GM18502 (cell line): ENCODE data around the gene SLC39A1.
A peak's percentile ranks its signal among the peaks of the same experiment; 100 is the strongest.
"Not testable (repeated sequence)": the region's sequence is repeated elsewhere in the genome, so short reads cannot be mapped to it uniquely, and the experiment has no call there.

Source experiments
- ATAC-seq: cut with Tn5 transposase; IDR thresholded peaks from one replicate; pipeline ENCODE4 v1.9.1; 2021; ENCODE audit warnings: mild to moderate bottlenecking; ENCODE audit not compliant: unreplicated experiment, poor library complexity

SLC39A1 gene

GRCh38 chr1:153963030-153963849 lies at the start of gene SLC39A1:
Gene SLC39A1, minus strand, starts transcription at chr1:153963537. Its CDS starts 822 bp downstream, at chr1:153962715.
- peak; percentile 45 for ATAC-seq

- not testable (repeated sequence) for ATAC-seq
These were observed 49.2 kb upstream of the SLC39A1 start for GRCh38 chr1:154012543-154012942.

- ATAC-seq: no peak
These were observed 48.8 kb upstream of the SLC39A1 start for GRCh38 chr1:154012129-154012528.

GRCh38 chr1:154006136-154006535 lies 42.8 kb upstream of the SLC39A1 start:
- ATAC-seq: no peak

- no peak for ATAC-seq
These were observed 37.1 kb upstream of the SLC39A1 start for GRCh38 chr1:154000420-154000819.

- ATAC-seq: not testable (repeated sequence)
These were observed 33.5 kb upstream of the SLC39A1 start for GRCh38 chr1:153996882-153997281.

GRCh38 chr1:153995640-153996039 lies 32.3 kb upstream of the SLC39A1 start:
- ATAC-seq: no peak

GRCh38 chr1:153995202-153995601 lies 31.9 kb upstream of the SLC39A1 start:
- ATAC-seq: no peak

- ATAC-seq: no peak
These were observed 28.5 kb upstream of the SLC39A1 start for GRCh38 chr1:153991806-153992205.

- no peak for ATAC-seq
These were observed 27.9 kb upstream of the SLC39A1 start for GRCh38 chr1:153991151-153991630.

- ATAC-seq: peak; percentile 77
These were observed 27.3 kb upstream of the SLC39A1 start, which contains the start of gene RPS27 for GRCh38 chr1:153990468-153991150. Gene RPS27, plus strand, starts transcription at chr1:153990762. Its CDS starts 35 bp downstream, at chr1:153990797.

GRCh38 chr1:153987621-153988020 lies 24.3 kb upstream of the SLC39A1 start:
- no peak for ATAC-seq

GRCh38 chr1:153985941-153986761 lies 22.8 kb upstream of the SLC39A1 start, which contains the start of gene RAB13:
Gene RAB13, minus strand, starts transcription at chr1:153986339. Its CDS starts 103 bp downstream, at chr1:153986236.
- ATAC-seq: no peak

- ATAC-seq: no peak
These were observed 22.1 kb upstream of the SLC39A1 start for GRCh38 chr1:153985341-153985912.

GRCh38 chr1:153984123-153984894 lies 21.0 kb upstream of the SLC39A1 start:
- ATAC-seq: no peak

- ATAC-seq: not testable (repeated sequence)
These were observed 18.4 kb upstream of the SLC39A1 start for GRCh38 chr1:153981735-153982134.

- not testable (repeated sequence) for ATAC-seq
These were observed 15.8 kb upstream of the SLC39A1 start for GRCh38 chr1:153979091-153979490.

- ATAC-seq: no peak
These were observed 15.1 kb upstream of the SLC39A1 start for GRCh38 chr1:153978274-153978909.
